Osteoblast (primary cell): Measurements from ENCODE around the gene RNASEL. TPM values are rescaled to one million over a fixed set of nuclear protein-coding genes. Genes with fewer than 3 reads are reported as not detected.
A peak's percentile ranks its signal among the peaks of the same experiment; 100 is the strongest.

ENCODE experiments used
- DNase-seq: peaks from one replicate; pipeline ENCODE4 v3.0.0; 2011; ENCODE audit warnings: low spot score, mixed read lengths; ENCODE audit not compliant: insufficient read length; ENCODE audit errors: missing footprints
- H2AFZ ChIP-seq: 2 replicates; pipeline ENCODE4 v1.6.0; 2011; ENCODE audit warnings: mild to moderate bottlenecking, low read length
- H3K27ac ChIP-seq: 2 replicates; pipeline ENCODE4 v1.5.1; 2011; ENCODE audit warnings: mild to moderate bottlenecking, low read depth, low read length, moderate library complexity
- H3K27me3 ChIP-seq: 2 replicates; pipeline ENCODE4 v1.6.0; 2012; ENCODE audit warnings: mild to moderate bottlenecking, control low read depth, inconsistent platforms, low read length, moderate library complexity; ENCODE audit not compliant: insufficient read depth
- H3K36me3 ChIP-seq: 2 replicates; pipeline ENCODE4 v1.5.1; 2011; ENCODE audit warnings: mild to moderate bottlenecking, low read length, control low read depth, moderate library complexity; ENCODE audit not compliant: insufficient read depth
- H3K4me1 ChIP-seq: 2 replicates; pipeline ENCODE4 v1.5.1; 2011; ENCODE audit warnings: mild to moderate bottlenecking, low read length, control low read depth, moderate library complexity; ENCODE audit not compliant: insufficient read depth
- H3K4me2 ChIP-seq: 2 replicates; pipeline ENCODE4 v1.6.0; 2011; ENCODE audit warnings: mild to moderate bottlenecking, low read length; ENCODE audit not compliant: insufficient read depth
- H3K4me3 ChIP-seq: fragments of 200-600 bp; sonication (generic); 3 replicates; pipeline ENCODE4 v1.5.1; 2012; ENCODE audit warnings: mild to moderate bottlenecking, low read length, inconsistent platforms; ENCODE audit not compliant: insufficient read depth
- H3K79me2 ChIP-seq: 2 replicates; pipeline ENCODE4 v1.6.0; 2012; ENCODE audit warnings: mild to moderate bottlenecking, low read length, control low read depth, inconsistent platforms; ENCODE audit not compliant: insufficient read depth
- H3K9me3 ChIP-seq: 2 replicates; pipeline ENCODE4 v1.5.1; 2011; ENCODE audit warnings: low read depth, low read length, control low read depth
- H4K20me1 ChIP-seq: 2 replicates; pipeline ENCODE4 v1.6.0; 2012; ENCODE audit warnings: mild to moderate bottlenecking, low read length, control low read depth; ENCODE audit not compliant: insufficient read depth
- CTCF ChIP-seq: IDR thresholded peaks from 2 replicates; pipeline ENCODE4 v1.5.1; 2011; ENCODE audit warnings: mild to moderate bottlenecking, low read depth, low read length, moderate library complexity; ENCODE audit errors: extremely low read depth
- total RNA-seq: library from RNA; depleted of rRNA; stranded (reverse); fragments of >200 nt; gene quantifications from 2 replicates; pipeline ENCODE4 v1.2.3, GENCODE V29; 2012

Gene RNASEL
- total RNA-seq, 1 donor: 7.2 TPM

GRCh38 chr1:182608236-182608635 lies 19.2 kb upstream of the RNASEL start:
- no peak for TF ChIP-seq CTCF
- H3K9me3 ChIP-seq: no peaks in the 10 kb centered on the region
- no peak overlapping the region for H2AFZ ChIP-seq
- no peak overlapping the region for H3K4me3 ChIP-seq
- no peak for DNase-seq
- H3K36me3 ChIP-seq: no peaks in the 10 kb centered on the region
- no peak overlapping the region for H3K4me2 ChIP-seq
- H3K4me1 ChIP-seq: peaks cover 17% of the 10 kb centered on the region
- no peaks in the 10 kb centered on the region for H3K27me3 ChIP-seq
- H3K79me2 ChIP-seq: no peaks in the 10 kb centered on the region
- H3K27ac ChIP-seq: no peak overlapping the region
- no peaks in the 10 kb centered on the region for H4K20me1 ChIP-seq

- H3K4me2 ChIP-seq: no peak overlapping the region
- H3K9me3 ChIP-seq: no peaks in the 10 kb centered on the region
- peaks cover 17% of the 10 kb centered on the region for H3K4me1 ChIP-seq
- DNase-seq: no peak
- H3K27ac ChIP-seq: no peak overlapping the region
- no peaks in the 10 kb centered on the region for H4K20me1 ChIP-seq
- H3K4me3 ChIP-seq: no peak overlapping the region
- H3K27me3 ChIP-seq: peaks cover 3% of the 10 kb centered on the region
- H2AFZ ChIP-seq: no peak overlapping the region
- H3K79me2 ChIP-seq: no peaks in the 10 kb centered on the region
- H3K36me3 ChIP-seq: no peaks in the 10 kb centered on the region
- TF ChIP-seq CTCF: no peak
Observed at GRCh38 chr1:182607566-182607965, 18.5 kb upstream of the RNASEL start.

- Histone ChIP-seq H3K4me2 (peak within 1 kb of the TSS; percentile 81), H3K4me3 (peak within 1 kb of the TSS; percentile 65), H3K9me3 (no peaks in the 10 kb centered on the region), H3K4me1 (peaks cover 10% of the 10 kb centered on the region), H3K36me3 (no peaks in the 10 kb centered on the region), H2AFZ (peak within 1 kb of the TSS; percentile 89), H3K79me2 (no peaks in the 10 kb centered on the region), H3K27ac (no peak within 1 kb of the TSS), H3K27me3 (peaks cover 3% of the 10 kb centered on the region), H4K20me1 (no peaks in the 10 kb centered on the region)
- no peak for TF ChIP-seq CTCF
- DNase-seq: peak; percentile 97
Observed at GRCh38 chr1:182604175-182605164, 15.4 kb upstream of the RNASEL start, which contains the start of gene RGS16. Gene RGS16, minus strand, starts transcription at chr1:182604389. Its CDS starts 130 bp downstream, at chr1:182604259.

DNA sequence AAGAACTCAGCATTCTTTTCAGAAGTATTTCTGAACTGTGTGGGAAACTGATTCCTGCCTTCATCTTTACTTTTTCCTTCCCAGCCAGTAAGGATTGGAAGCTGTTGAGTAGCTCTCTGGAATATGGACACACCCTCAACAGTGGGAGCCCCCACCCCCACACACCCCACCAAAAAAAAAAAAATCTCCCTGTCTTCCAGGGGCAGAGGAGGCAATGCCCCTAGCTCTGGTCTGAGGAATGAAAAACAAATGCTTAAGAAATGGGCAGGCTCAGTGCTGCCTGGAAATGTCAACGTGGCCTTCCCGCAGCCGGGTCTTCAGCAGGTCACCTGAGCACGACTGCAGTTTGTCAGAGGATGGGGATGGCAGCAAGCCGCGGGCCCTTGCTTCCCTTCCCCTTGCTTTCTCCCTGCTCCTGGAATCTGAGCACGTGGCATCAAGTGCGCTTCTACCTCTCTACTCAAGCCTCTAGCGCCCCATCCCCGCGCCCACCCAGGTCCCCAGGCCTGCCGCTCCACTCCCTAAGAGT lies 14.7 kb upstream of the RNASEL start:
- Histone ChIP-seq H3K27me3 (peaks cover 3% of the 10 kb centered on the region), H3K9me3 (no peaks in the 10 kb centered on the region), H4K20me1 (no peaks in the 10 kb centered on the region), H3K36me3 (no peaks in the 10 kb centered on the region), H3K27ac (no peak overlapping the region), H3K4me2 (peak overlapping the region; percentile 81), H3K79me2 (no peaks in the 10 kb centered on the region), H3K4me1 (peaks cover 10% of the 10 kb centered on the region), H3K4me3 (peak overlapping the region; percentile 65), H2AFZ (peak overlapping the region; percentile 71)
- no peak for TF ChIP-seq CTCF
- DNase-seq: peak; percentile 63
